HCT116 (cell line): ENCODE measurements around the gene WNK3.
"Not testable (repeated sequence)": the region's sequence is repeated elsewhere in the genome, so short reads cannot be mapped to it uniquely, and the experiment has no call there.

Source experiments
- CTCF ChIP-seq, 3 experiments: fragments of 200-600 bp in 1 of 3; sonication (generic) in 1 of 3; IDR thresholded peaks in 2 of 3; conservative IDR thresholded peaks in 1 of 3; 2 replicates each; pipeline ENCODE4 v1.5.1; 2012 to 2017; ENCODE audit warnings: low read depth in 2 of 3, low read length in 2 of 3, antibody characterized with exemption in 1 of 3, borderline replicate concordance in 1 of 3, control low read depth in 1 of 3, mild to moderate bottlenecking in 1 of 3, mixed read lengths in 1 of 3, mixed run types in 1 of 3, moderate library complexity in 1 of 3; ENCODE audit not compliant: insufficient read depth in 1 of 3
- POLR2A ChIP-seq: IDR thresholded peaks from 2 replicates; pipeline ENCODE4 v1.7.0; 2011; ENCODE audit warnings: borderline replicate concordance; ENCODE audit not compliant: insufficient read depth, insufficient read length; ENCODE audit errors: extremely low read depth

- TF ChIP-seq CTCF (IDR thresholded peaks at IDR 0.05 in 2 of 3, conservative IDR thresholded peaks at IDR 0.05 in 1 of 3; ENCODE audit: borderline replicate concordance in 1 of 3, insufficient read depth in 1 of 3, low read depth in 2 of 3, low read length in 2 of 3); POLR2A: not testable (repeated sequence)
Measured at GRCh38 chrX:54384661-54385060, 26.8 kb upstream of the WNK3 start.
